GM20000 (cell line): ENCODE data around the gene DSTYK.

Experiments
- DNase-seq: peaks from one replicate; pipeline ENCODE4 v3.0.0; 2012; ENCODE audit warnings: low spot score
- CTCF ChIP-seq: IDR thresholded peaks from 2 replicates; pipeline ENCODE4 v1.5.1; 2012; ENCODE audit warnings: mild to moderate bottlenecking, control low read depth; ENCODE audit errors: extremely low read depth, missing control alignments

The DSTYK gene

DNA sequence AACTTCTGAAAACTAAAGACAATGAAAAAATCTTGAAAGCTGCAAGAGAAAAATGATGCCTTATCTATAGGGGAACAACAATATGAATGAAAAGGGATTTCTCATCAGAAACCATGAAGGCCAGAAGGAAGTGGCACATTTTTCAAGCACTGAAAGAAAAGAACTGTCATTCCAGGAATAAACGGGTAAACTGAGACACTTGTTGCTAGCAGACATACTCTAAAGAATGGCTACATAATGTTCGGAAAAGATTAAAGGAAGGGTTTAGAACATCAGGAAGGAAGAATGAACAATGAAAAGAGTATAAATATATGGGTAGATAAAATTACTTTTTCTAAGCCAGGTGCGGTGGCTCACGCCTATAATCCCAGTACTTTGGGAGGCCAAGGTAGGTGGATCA is 104.2 kb downstream of the DSTYK start:
- no peak for DNase-seq
- no peak for TF ChIP-seq CTCF

GRCh38 chr1:205102404-205102803 is 109.1 kb downstream of the DSTYK start:
- no peak for DNase-seq
- TF ChIP-seq CTCF = no peak

- DNase-seq = no peak
- TF ChIP-seq CTCF = no peak
These were observed 113.3 kb downstream of the DSTYK start for GRCh38 chr1:205098242-205098641.

DNA sequence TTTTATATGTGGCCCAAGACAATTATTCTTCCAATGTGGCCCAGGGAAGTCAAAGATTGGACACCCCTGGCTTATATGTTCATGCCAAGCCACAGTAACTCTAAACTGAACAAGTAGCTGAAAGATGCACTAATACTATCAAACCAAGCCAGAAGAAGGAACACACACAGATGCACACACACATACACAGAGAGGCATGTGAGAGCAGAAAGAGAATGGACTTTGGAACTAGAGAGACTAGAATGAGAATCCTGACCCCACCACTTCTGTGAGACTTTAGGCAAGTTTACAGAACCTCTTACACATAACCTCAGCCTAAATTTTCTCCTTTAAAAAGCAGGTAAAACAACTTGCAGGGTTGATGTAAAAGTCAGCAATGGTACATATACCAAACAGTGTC is 116.1 kb downstream of the DSTYK start:
- TF ChIP-seq CTCF = no peak
- DNase-seq = no peak
